ENCODE data around the gene KAT7.

Gene KAT7

DNA sequence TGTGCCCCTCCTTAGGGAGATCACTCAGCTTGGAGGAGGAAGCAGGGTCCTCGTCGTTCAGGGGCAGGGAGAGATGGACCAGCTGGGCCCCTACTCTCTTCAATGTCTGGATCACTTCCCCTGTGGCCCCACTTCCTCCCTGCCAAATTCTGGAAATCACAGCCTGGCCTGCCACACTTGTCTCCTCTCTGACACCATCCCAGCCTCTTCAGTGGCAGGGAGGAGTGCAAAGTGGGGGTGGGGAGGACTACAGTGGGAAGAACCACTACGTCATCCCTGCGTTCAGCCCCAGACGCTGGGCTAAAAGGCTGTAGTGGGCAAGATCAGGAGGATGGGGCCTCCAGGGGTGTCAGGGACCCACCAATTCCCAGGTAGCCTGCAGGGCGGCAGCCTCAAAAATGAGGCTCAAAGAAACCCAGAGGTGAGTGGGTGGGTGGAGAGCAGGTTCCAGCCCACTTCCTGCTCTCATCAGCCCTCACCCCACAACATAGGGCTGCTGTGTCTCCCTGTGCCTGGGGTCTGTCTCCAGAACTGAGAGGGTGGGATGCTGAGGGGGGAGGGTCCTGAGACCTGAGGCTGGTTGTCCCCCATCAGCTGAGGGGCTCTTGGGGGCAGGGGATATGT is 84.4 kb downstream of the KAT7 start:
- Histone ChIP-seq H3K9ac (ENCODE audit: low read length in 2 of 2) (no peak overlapping the region), H3K36me3 (ENCODE audit: control insufficient read depth in 2 of 2, insufficient read depth in 2 of 2, low read length in 2 of 2) (no peaks in the 10 kb centered on the region), H3K9me3 (ENCODE audit: control insufficient read depth in 2 of 2, low read length in 2 of 2) (no peaks in the 10 kb centered on the region), H3K27ac (ENCODE audit: low read length) (no peak overlapping the region), H3K27me3 (ENCODE audit: control insufficient read depth in 1 of 2, insufficient read depth in 2 of 2, low read length in 2 of 2) (peaks cover 3 to 11% of the 10 kb centered on the region in 2 donors), H3K4me1 (ENCODE audit: control insufficient read depth, insufficient read depth, low read length) (no peaks in the 10 kb centered on the region), H3K4me3 (ENCODE audit: low read length in 2 of 2) (no peak overlapping the region)

- Histone ChIP-seq H3K4me3 (ENCODE audit: low read length in 2 of 2) (no peak overlapping the region), H3K9me3 (ENCODE audit: control insufficient read depth in 2 of 2, low read length in 2 of 2) (no peaks in the 10 kb centered on the region), H3K9ac (ENCODE audit: low read length in 2 of 2) (no peak overlapping the region), H3K4me1 (ENCODE audit: control insufficient read depth, insufficient read depth, low read length) (no peaks in the 10 kb centered on the region), H3K27ac (ENCODE audit: low read length) (no peak overlapping the region), H3K36me3 (ENCODE audit: control insufficient read depth in 2 of 2, insufficient read depth in 2 of 2, low read length in 2 of 2) (no peaks in the 10 kb centered on the region), H3K27me3 (ENCODE audit: control insufficient read depth in 1 of 2, insufficient read depth in 2 of 2, low read length in 2 of 2) (peaks cover 3 to 14% of the 10 kb centered on the region in 2 donors)
These were observed 85.0 kb downstream of the KAT7 start for GRCh38 chr17:49873466-49873865.

DNA sequence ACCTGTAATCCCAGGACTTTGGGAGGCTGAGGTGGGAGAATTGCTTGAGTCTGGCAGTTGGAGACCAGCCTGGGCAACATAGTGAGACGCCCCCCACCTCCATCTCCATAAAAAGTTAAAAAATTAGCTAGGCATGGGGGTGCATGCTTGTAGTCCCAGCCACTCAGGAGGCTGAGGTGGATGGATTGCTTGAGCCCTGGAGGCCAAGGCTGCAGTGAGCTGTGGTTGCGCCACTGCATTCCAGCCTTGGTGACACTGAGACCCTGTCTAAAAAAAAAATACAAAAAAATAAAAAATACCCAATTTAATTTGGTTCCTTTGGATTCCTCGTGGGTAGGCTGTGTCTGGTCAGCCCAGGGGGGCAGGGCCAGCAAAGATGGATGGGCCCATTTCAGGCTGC is 85.4 kb downstream of the KAT7 start:
- Histone ChIP-seq H3K9me3 (ENCODE audit: control insufficient read depth in 2 of 2, low read length in 2 of 2) (no peaks in the 10 kb centered on the region), H3K27me3 (ENCODE audit: control insufficient read depth in 1 of 2, insufficient read depth in 2 of 2, low read length in 2 of 2) (peaks cover 3 to 14% of the 10 kb centered on the region in 2 donors), H3K4me1 (ENCODE audit: control insufficient read depth, insufficient read depth, low read length) (no peaks in the 10 kb centered on the region), H3K4me3 (ENCODE audit: low read length in 2 of 2) (no peak overlapping the region), H3K9ac (ENCODE audit: low read length in 2 of 2) (no peak overlapping the region), H3K27ac (ENCODE audit: low read length) (no peak overlapping the region), H3K36me3 (ENCODE audit: control insufficient read depth in 2 of 2, insufficient read depth in 2 of 2, low read length in 2 of 2) (no peaks in the 10 kb centered on the region)

DNA sequence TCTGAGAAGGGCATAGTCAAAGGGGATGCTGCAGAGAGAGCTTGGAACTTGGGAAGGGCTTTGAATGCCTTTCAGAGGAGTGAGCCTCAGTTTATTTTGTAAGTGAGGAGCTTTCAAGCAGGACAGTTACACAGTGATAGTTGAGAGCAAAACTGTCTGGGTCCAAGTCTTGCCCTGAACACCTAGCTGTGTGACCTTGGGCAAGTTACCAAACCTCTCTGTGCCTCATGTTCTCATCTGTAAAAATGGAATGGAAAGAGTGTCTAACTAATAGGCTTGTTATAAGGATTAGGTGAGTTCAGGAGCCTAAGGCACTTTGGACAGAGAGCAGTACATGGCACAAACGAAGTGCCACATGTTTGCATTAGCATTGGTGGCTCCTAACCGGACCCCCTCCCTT is 86.4 kb downstream of the KAT7 start:
- Histone ChIP-seq H3K4me1 (ENCODE audit: control insufficient read depth, insufficient read depth, low read length) (no peaks in the 10 kb centered on the region), H3K4me3 (ENCODE audit: low read length in 2 of 2) (no peak overlapping the region), H3K27me3 (ENCODE audit: control insufficient read depth in 1 of 2, insufficient read depth in 2 of 2, low read length in 2 of 2) (peaks cover 8 to 14% of the 10 kb centered on the region in 2 donors), H3K9ac (ENCODE audit: low read length in 2 of 2) (no peak overlapping the region), H3K36me3 (ENCODE audit: control insufficient read depth in 2 of 2, insufficient read depth in 2 of 2, low read length in 2 of 2) (no peaks in the 10 kb centered on the region), H3K9me3 (ENCODE audit: control insufficient read depth in 2 of 2, low read length in 2 of 2) (no peaks in the 10 kb centered on the region), H3K27ac (ENCODE audit: low read length) (no peak overlapping the region)

DNA sequence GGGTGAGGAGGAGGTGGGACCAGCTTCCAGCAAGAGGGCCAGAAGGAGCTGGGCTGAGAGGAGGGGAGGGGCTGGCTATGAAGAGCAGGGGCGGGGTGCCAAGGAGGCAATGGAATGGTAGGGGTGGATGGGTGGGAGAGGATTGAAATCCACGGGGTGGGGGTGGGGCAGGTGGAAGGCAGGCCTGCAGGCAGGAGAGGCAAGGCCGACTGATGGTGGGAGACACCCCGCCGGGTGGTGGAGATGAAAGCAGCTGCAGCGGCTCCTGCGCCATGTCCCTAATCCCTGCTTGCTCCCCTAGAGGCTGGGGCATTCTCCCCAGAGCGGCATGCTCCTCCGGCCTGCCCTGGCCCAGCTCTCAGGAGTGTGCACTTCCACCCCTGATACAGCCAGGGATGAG is 87.2 kb downstream of the KAT7 start:
- Histone ChIP-seq H3K27ac (ENCODE audit: low read length) (no peak overlapping the region), H3K4me3 (ENCODE audit: low read length in 2 of 2) (no peak overlapping the region), H3K27me3 (ENCODE audit: control insufficient read depth in 1 of 2, insufficient read depth in 2 of 2, low read length in 2 of 2) (peaks cover 12 to 14% of the 10 kb centered on the region in 2 donors), H3K9ac (ENCODE audit: low read length in 2 of 2) (no peak overlapping the region), H3K36me3 (ENCODE audit: control insufficient read depth in 2 of 2, insufficient read depth in 2 of 2, low read length in 2 of 2) (no peaks in the 10 kb centered on the region), H3K4me1 (ENCODE audit: control insufficient read depth, insufficient read depth, low read length) (peaks cover 2% of the 10 kb centered on the region), H3K9me3 (ENCODE audit: control insufficient read depth in 2 of 2, low read length in 2 of 2) (no peaks in the 10 kb centered on the region)

DNA sequence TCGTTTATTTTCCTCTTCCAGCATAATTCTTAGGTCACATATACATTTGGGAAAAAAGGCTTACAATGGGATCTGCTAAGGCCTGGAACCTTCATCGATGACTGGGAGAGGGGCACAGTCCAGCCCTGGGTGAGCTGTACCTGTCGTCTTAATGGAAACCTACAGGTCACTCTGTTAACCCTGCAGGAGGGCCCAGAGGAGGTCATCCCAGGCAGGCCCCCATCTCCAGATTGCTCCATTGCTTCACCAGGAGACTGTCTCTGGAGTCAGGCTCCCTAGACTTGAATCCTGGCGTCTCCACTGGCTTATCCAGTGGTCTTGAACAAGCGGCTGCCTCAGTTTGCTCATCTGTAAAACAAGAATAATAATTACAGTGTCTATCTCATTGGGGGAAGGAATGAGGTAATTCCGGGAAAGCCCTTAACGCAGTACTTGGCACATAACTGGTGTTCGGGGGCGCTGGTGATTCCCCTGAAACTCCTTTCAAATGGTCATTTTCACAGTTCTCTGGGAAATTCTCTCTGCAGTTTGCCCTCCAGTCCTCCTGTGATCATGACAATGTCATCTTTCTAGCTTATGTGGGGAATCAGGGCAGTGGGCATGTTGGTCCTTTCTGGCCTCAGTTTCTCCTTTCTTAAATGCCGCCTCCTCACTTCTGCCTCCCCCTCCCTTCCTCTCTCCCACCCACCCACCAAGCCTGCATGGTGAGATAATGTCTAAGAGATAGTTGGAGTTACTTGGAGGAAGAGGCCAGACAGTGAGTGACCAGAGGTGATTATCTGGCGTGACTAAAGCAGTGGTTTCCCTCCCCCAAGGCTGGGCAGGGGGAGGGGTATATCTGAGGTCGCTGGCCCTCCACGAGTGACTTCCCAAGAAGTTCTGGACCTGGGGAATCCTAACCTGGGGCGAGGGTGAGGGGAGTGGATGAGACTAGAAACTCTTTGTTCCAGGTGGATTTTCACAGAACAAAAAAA is 90.7 kb downstream of the KAT7 start:
- H3K27me3 ChIP-seq (ENCODE audit: control insufficient read depth in 1 of 2, insufficient read depth in 2 of 2, low read length in 2 of 2): peaks cover 23 to 28% of the 10 kb centered on the region in 2 donors

GRCh38 chr17:49880291-49881053 is 92.0 kb downstream of the KAT7 start:
- H3K4me1 ChIP-seq (ENCODE audit: control insufficient read depth, insufficient read depth, low read length): peaks cover 4% of the 10 kb centered on the region
- H3K27ac ChIP-seq (ENCODE audit: low read length): no peak overlapping the region
- H3K9me3 ChIP-seq (ENCODE audit: control insufficient read depth in 2 of 2, low read length in 2 of 2): no peaks in the 10 kb centered on the region
- H3K27me3 ChIP-seq (ENCODE audit: control insufficient read depth in 1 of 2, insufficient read depth in 2 of 2, low read length in 2 of 2): peaks cover 23 to 33% of the 10 kb centered on the region in 2 donors
- no peak overlapping the region for H3K4me3 ChIP-seq (ENCODE audit: low read length in 2 of 2)
- no peak overlapping the region for H3K9ac ChIP-seq (ENCODE audit: low read length in 2 of 2)
- H3K36me3 ChIP-seq (ENCODE audit: control insufficient read depth in 2 of 2, insufficient read depth in 2 of 2, low read length in 2 of 2): no peaks in the 10 kb centered on the region

More for the DNA sequence above, 90.7 kb downstream of the KAT7 start:
- Histone ChIP-seq H3K4me1 (ENCODE audit: control insufficient read depth, insufficient read depth, low read length) (peaks cover 4% of the 10 kb centered on the region), H3K36me3 (ENCODE audit: control insufficient read depth in 2 of 2, insufficient read depth in 2 of 2, low read length in 2 of 2) (no peaks in the 10 kb centered on the region), H3K9me3 (ENCODE audit: control insufficient read depth in 2 of 2, low read length in 2 of 2) (no peaks in the 10 kb centered on the region), H3K9ac (ENCODE audit: low read length in 2 of 2) (no peak overlapping the region), H3K4me3 (ENCODE audit: low read length in 2 of 2) (no peak overlapping the region), H3K27ac (ENCODE audit: low read length) (no peak overlapping the region)

DNA sequence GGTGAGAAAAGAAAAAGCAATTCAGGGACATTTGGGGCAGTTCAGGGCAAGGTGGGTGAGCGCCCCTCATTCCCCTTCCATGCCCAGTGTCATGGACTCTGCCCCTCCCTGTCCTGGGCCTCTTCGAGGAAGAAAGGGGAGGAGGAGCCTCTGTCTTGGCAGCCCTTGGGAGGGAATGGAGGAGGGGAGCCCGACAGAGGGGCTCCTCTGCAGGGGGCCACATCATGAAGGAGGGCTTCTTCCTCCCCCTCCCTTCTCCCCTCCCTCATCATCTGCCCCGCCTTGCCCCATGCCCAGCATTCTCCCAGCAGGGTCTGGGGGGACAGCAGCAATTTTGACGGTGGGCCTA is 92.5 kb downstream of the KAT7 start:
- H3K4me3 ChIP-seq (ENCODE audit: low read length in 2 of 2): no peak overlapping the region
- H3K9me3 ChIP-seq (ENCODE audit: control insufficient read depth in 2 of 2, low read length in 2 of 2): no peaks in the 10 kb centered on the region
- no peak overlapping the region for H3K9ac ChIP-seq (ENCODE audit: low read length in 2 of 2)
- peaks cover 27 to 33% of the 10 kb centered on the region in 2 donors for H3K27me3 ChIP-seq (ENCODE audit: control insufficient read depth in 1 of 2, insufficient read depth in 2 of 2, low read length in 2 of 2)
- H3K4me1 ChIP-seq (ENCODE audit: control insufficient read depth, insufficient read depth, low read length): peaks cover 4% of the 10 kb centered on the region
- H3K36me3 ChIP-seq (ENCODE audit: control insufficient read depth in 2 of 2, insufficient read depth in 2 of 2, low read length in 2 of 2): no peaks in the 10 kb centered on the region
- no peak overlapping the region for H3K27ac ChIP-seq (ENCODE audit: low read length)

GRCh38 chr17:49882434-49882833 is 94.0 kb downstream of the KAT7 start:
- peaks cover 28 to 33% of the 10 kb centered on the region in 2 donors for H3K27me3 ChIP-seq (ENCODE audit: control insufficient read depth in 1 of 2, insufficient read depth in 2 of 2, low read length in 2 of 2)
- H3K4me3 ChIP-seq (ENCODE audit: low read length in 2 of 2): no peak overlapping the region
- H3K4me1 ChIP-seq (ENCODE audit: control insufficient read depth, insufficient read depth, low read length): peaks cover 4% of the 10 kb centered on the region
- no peaks in the 10 kb centered on the region for H3K9me3 ChIP-seq (ENCODE audit: control insufficient read depth in 2 of 2, low read length in 2 of 2)
- H3K9ac ChIP-seq (ENCODE audit: low read length in 2 of 2): no peak overlapping the region
- no peak overlapping the region for H3K27ac ChIP-seq (ENCODE audit: low read length)
- H3K36me3 ChIP-seq (ENCODE audit: control insufficient read depth in 2 of 2, insufficient read depth in 2 of 2, low read length in 2 of 2): no peaks in the 10 kb centered on the region
